ENCODE data around the gene PPDPF.

The PPDPF gene

GRCh38 chr20:63488315-63489251, 32.0 kb upstream of the PPDPF start:
- no peak overlapping the region for H3K4me3 ChIP-seq (ENCODE audit: low read length)
- TF ChIP-seq, protein P1, sequence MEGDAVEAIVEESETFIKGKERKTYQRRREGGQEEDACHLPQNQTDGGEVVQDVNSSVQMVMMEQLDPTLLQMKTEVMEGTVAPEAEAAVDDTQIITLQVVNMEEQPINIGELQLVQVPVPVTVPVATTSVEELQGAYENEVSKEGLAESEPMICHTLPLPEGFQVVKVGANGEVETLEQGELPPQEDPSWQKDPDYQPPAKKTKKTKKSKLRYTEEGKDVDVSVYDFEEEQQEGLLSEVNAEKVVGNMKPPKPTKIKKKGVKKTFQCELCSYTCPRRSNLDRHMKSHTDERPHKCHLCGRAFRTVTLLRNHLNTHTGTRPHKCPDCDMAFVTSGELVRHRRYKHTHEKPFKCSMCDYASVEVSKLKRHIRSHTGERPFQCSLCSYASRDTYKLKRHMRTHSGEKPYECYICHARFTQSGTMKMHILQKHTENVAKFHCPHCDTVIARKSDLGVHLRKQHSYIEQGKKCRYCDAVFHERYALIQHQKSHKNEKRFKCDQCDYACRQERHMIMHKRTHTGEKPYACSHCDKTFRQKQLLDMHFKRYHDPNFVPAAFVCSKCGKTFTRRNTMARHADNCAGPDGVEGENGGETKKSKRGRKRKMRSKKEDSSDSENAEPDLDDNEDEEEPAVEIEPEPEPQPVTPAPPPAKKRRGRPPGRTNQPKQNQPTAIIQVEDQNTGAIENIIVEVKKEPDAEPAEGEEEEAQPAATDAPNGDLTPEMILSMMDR (IDR thresholded peaks at IDR 0.05; ENCODE audit: insufficient read depth, low read depth, low read length, missing control alignments): no peak
- no peak for DNase-seq (ENCODE audit: low read depth)

DNA sequence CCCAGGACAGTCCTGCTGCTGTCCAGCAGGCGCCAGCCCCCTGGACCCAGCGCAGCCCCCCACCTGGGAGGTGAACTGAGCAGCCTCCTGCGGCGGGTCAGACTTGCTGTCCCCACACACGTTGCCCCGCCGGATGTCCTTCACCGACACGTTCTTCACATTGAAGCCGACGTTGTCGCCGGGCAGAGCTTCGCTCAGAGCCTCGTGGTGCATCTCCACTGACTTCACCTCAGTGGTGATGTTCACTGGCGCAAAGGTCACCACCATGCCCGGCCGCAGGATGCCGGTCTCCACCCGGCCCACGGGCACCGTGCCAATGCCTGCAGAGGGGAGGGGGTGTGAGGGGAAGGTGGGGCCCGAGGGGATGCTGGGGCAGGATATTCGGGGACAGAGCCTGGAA, 30.1 kb upstream of the PPDPF start:
- DNase-seq (ENCODE audit: low read depth): no peak
- H3K4me3 ChIP-seq (ENCODE audit: low read length): no peak overlapping the region
- TF ChIP-seq, protein P1 (IDR thresholded peaks at IDR 0.05; ENCODE audit: insufficient read depth, low read depth, low read length, missing control alignments): no peak

GRCh38 chr20:63491078-63491477, 29.5 kb upstream of the PPDPF start:
- no peak for DNase-seq (ENCODE audit: low read depth)
- H3K4me3 ChIP-seq (ENCODE audit: low read length): no peak overlapping the region
- TF ChIP-seq, protein P1 (IDR thresholded peaks at IDR 0.05; ENCODE audit: insufficient read depth, low read depth, low read length, missing control alignments): no peak

GRCh38 chr20:63491635-63492230, 28.8 kb upstream of the PPDPF start:
- DNase-seq (ENCODE audit: low read depth): no peak
- TF ChIP-seq, protein P1 (IDR thresholded peaks at IDR 0.05; ENCODE audit: insufficient read depth, low read depth, low read length, missing control alignments): no peak
- no peak overlapping the region for H3K4me3 ChIP-seq (ENCODE audit: low read length)

- no peak overlapping the region for H3K4me3 ChIP-seq (ENCODE audit: low read length)
- TF ChIP-seq, protein P1 (IDR thresholded peaks at IDR 0.05; ENCODE audit: insufficient read depth, low read depth, low read length, missing control alignments): no peak
- no peak for DNase-seq (ENCODE audit: low read depth)
These were observed 28.0 kb upstream of the PPDPF start for GRCh38 chr20:63492518-63492917.

DNA sequence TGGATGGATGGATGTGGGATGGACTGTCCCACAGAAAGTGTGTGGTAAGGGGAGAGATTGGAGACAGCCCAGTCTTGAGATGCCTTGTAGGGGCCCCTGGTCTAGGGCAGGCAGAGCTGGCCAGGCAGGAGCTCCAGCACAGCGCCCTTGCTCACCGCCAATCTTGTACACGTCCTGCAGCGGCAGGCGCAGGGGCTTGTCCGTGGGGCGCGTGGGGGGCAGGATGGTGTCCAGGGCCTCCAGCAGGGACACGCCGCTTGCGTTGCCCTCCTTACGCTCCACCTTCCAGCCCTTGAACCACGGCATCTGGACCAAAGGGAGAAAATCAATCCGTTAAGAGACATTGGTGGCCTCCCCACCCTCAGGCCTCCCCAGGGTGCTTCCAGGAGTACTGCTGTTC, 27.6 kb upstream of the PPDPF start:
- no peak overlapping the region for H3K4me3 ChIP-seq (ENCODE audit: low read length)
- TF ChIP-seq, protein P1 (IDR thresholded peaks at IDR 0.05; ENCODE audit: insufficient read depth, low read depth, low read length, missing control alignments): no peak
- no peak for DNase-seq (ENCODE audit: low read depth)

Data from epithelial cell of esophagus (primary cell).